HTR-8/SVneo (cell line): ENCODE results near the gene PLA2G2C.

ENCODE experiments used
- DNase-seq: peaks from one replicate; pipeline ENCODE4 v3.0.0; 2011; ENCODE audit warnings: low spot score, mixed read lengths; ENCODE audit not compliant: insufficient read length
- FAIRE-seq: peaks from 2 replicates; lab custom pipeline; 2011; peaks lifted over from hg19 to GRCh38; lab: Jason Lieb, UNC

PLA2G2C gene

DNA sequence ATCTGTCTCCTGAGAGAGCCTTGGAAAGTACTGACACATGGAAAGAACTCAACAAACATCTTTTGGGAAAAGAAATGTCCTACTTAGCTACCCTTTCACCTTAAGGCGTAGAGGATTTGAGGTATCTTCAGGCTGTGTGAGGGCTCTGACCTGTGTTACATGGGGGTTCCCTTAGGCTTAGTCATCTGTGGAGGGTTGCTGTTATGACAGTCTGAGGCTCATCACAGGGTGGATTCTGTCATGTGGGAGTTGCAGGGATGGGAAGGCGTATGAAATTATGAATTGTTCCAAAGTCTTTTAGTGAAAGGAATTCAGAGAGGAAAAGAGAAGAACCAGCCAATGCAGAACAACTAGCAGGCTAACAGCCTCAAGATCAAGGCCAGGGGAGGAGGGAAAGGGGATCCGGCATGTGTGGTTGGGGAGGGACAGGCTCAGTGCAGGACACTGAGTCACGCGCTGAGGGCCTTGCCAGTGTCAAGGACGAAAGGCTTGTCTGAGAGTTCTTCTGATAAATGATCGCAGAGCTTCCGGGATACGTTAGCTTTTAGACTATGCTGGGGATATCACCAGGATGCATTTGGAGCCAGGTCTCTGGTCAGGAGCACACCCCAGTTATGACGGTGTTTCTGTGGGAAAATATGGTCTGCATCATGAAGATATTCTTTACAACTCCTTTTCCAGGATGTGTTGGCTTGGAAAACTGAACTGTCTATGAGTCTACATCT is 24.6 kb upstream of the PLA2G2C start:
- no peak for FAIRE-seq
- no peak for DNase-seq

DNA sequence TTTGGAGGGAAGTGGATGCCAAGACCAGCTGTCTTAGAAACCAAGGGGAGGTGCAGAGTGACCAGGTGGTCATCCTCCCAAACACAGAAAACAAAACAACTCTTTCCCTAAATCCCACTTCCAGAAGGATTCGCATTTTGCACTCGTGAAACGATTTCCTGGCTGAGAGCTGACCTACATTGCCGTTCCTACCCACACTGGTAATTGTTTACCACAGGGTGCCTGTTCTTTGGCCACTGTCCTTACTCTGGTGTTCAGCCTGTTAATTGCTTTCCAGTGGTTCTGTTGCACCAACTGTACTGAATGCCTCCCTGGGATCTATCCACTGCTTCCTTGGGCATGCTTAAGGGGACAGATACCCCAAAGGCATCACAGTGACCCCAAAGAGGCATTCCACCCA is 23.2 kb upstream of the PLA2G2C start:
- FAIRE-seq (no peak), DNase-seq (no peak)

- DNase-seq, result no peak
- no peak for FAIRE-seq
These were observed 21.2 kb upstream of the PLA2G2C start for GRCh38 chr1:20207546-20207945.

GRCh38 chr1:20202166-20202565 is 15.8 kb upstream of the PLA2G2C start:
- no peak for FAIRE-seq
- no peak for DNase-seq

DNA sequence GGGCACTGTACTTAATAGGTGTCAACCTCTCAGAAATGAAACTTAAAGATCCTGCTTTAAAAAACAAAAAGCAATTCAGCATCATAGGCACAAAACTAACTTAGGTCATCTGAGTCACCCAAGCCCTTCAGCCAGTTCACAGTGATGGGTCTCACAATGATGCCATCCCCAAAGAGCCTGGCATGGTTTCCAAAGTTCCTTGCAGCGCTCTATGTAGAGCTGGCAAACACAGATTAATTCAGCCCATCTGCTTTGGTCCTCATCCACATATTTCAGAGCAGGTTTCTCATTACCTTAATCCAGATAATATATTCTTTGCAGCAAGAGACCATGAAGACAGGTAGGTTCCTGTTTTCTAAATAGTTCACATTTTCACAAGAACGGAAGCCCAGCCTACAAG is 14.6 kb upstream of the PLA2G2C start:
- FAIRE-seq, result no peak
- no peak for DNase-seq

GRCh38 chr1:20199840-20200239 is 13.5 kb upstream of the PLA2G2C start:
- DNase-seq (no peak), FAIRE-seq (no peak)

DNA sequence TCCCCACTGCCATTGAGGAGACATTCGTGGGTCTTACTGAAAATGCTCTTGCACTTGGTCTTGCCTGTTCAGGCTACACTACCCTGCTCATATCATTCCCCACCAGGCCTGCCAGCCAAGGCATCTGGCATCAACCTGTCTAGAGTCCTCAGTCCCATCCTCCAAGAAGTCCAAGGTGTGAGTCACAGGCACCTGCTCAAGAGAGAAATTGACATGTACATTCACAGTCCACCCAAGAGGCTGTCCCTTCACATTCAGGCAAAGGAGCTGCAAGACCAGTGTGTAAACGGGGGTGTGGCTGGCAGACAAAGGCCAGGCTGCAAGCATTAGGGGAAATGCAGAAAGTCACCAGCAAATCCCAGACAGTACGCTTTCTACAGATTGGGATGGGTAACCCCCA is 13.1 kb upstream of the PLA2G2C start:
- no peak for FAIRE-seq
- DNase-seq, result no peak

DNA sequence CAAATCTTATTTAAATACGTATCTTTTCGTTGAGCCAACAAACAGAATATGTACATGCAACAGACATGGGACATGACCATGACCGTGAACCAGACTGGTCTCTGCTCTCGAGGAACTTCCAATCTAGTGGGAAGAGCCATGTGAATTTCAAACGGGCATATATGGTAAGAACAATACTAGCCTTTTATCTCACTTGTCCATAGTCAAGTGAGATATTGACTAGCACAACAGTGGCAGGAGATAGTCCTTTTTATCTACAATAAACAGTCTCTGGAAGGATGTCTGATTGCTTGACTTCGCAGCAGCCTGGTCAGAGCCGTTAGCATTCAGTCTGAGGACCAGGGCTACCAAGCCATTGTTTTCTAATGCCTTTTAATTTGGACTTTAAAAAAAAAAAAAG is 12.6 kb upstream of the PLA2G2C start:
- DNase-seq (no peak), FAIRE-seq (no peak)

DNA sequence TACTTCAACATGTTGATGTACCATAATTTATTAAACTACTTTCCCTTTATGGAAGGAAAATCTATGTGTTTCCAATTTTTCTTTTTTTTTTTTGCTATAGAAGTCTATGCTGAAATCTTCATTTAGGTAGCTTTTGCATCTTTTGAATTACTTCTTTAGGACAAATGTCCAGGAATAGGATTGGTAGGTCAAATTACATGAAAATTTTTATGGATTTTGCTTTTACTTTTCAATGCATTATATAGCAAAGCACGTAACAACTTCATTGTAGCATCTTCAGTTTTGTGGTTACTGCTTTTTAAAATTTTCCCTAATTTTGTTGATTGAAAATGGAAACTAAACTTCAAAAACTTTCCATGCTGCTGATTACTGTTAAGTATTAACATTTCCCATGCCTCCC is 12.0 kb upstream of the PLA2G2C start:
- FAIRE-seq (no peak), DNase-seq (no peak)

DNA sequence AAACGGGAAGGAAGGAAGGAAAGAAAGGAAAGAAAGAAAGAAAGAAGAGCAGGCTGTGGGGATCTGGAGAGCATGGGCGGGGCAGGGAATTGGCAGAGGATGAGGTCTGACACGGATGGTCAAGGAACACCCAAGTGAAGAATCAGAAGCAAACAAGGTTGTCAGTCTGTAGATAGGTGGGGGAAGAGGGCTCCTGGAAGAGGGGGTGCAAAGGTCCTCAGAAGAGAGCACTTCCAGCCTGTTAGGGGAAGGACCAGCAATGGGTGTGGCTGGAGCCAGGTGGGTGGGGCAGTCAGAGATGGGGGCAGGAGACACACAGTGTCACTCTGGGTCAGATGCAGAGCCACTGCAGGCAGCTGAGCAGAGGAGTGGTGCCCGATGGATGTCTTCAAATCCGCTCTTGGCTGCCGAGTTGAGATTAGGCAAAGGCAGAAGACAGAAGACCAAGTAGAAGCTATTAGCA is 11.0 kb upstream of the PLA2G2C start:
- DNase-seq (no peak), FAIRE-seq (no peak)

DNA sequence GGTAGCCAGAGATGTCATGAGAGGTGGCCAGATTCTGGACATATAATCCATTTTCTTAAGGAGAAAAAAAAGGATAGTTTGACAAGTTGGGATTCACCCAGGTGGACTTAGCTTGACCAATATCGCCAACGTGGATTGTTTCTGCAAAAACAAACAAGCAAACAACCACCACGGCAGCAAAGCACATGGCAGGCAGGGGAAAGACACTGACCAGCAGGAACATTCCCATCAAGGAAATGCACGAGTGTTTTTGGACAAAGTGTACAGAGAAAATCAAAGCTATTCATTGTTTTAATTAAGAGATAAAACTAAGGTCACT is 9.1 kb upstream of the PLA2G2C start:
- DNase-seq (no peak), FAIRE-seq (no peak)

- DNase-seq (peak; percentile 46), FAIRE-seq (no peak)
These were observed 8.6 kb upstream of the PLA2G2C start for GRCh38 chr1:20194757-20195461.

GRCh38 chr1:20194224-20194623 is 7.9 kb upstream of the PLA2G2C start:
- DNase-seq, result no peak
- FAIRE-seq, result no peak

- DNase-seq (no peak), FAIRE-seq (no peak)
These were observed 6.6 kb upstream of the PLA2G2C start for GRCh38 chr1:20192871-20193411.

- DNase-seq (no peak), FAIRE-seq (no peak)
These were observed 6.0 kb upstream of the PLA2G2C start for GRCh38 chr1:20192364-20192763.

DNA sequence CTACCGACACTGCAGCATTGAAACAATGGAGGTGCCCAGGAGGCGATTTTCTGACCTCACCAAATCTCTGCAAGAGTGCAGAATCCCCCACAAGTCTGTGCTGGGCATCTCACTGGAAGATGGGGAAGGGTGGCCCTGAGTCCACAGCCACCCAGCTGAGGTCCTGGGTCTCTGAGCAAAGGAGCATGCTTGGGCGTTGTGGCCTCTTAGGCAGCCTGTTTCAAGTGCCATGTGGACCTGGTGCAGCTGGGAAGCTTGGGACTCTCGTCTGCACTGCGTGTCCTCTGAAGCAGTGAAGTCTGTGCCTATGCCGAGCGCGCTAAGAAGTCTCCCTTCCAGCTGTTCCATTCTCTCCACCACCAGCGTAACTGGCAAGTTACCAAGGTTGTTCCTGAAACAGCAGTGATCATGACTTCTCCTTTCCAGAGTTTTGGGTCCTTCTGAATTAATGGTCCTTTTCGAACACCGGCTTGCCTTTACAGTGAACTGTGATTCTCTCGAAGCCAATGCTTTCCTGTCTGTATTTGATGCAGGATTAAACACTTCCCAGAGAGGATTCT is 5.0 kb upstream of the PLA2G2C start:
- FAIRE-seq (no peak), DNase-seq (no peak)

- no peak for FAIRE-seq
- no peak for DNase-seq
These were observed 4.2 kb upstream of the PLA2G2C start for GRCh38 chr1:20190256-20191160.

DNA sequence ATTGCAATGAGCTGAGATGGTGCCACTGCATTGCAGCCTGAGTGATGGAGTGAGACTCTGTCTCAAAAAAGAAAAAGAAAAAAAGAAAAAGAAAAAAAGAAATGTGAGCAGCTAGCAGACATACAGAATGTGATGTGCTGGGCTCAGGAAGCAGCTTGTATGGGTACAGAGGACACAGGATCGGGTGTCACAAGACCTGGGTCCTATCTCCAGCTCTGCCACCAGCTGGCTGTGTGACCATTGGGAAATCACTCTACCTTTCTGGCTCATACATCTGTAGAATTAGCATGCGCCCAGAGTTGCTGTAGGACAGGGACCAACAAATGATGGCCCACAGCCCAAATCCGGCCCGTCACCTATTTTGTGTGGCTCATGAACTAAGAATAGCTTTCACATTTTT is 3.3 kb upstream of the PLA2G2C start:
- no peak for FAIRE-seq
- DNase-seq, result no peak

DNA sequence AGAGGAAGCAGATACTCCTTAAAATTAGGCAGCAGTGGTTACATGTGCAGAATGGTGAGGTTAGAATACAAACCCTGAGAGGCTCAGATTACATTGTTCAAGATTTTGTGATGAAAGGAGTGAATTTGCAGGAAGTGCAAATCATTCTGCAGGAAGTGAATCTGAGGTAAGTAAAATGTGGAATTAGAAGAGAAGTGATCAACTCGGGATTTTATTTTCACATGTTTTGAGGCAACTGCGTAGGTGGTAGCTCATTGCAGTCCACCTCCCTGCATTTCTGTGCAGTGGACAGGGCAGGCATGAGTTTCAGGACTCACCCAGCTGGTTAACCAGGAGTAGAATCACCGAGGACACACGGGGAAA is 2.1 kb upstream of the PLA2G2C start:
- no peak for DNase-seq
- FAIRE-seq, result no peak

GRCh38 chr1:20187813-20188454 is 1.6 kb upstream of the PLA2G2C start:
- FAIRE-seq, result no peak

More at GRCh38 chr1:20187813-20188454, 1.6 kb upstream of the PLA2G2C start:
- no peak for DNase-seq
